ENCODE results near the gene L3MBTL2. TPM values are rescaled to one million over a fixed set of nuclear protein-coding genes. Genes with fewer than 3 reads are reported as not detected.

The L3MBTL2 gene
- total and polyA plus RNA-seq, 2 of the 13 experiments (the other 11 are each of a cell fraction or from before 2014, with no cell fraction given) = 13.8 to 33.7 TPM

- TF ChIP-seq SNAPC2 (CRISPR knock-in tag; IDR thresholded peaks at IDR 0.05) (no peak), ZNF180 (CRISPR knock-in tag; IDR thresholded peaks at IDR 0.05; ENCODE audit: borderline replicate concordance, low read depth) (no peak), DNMT3B (CRISPR knock-in tag; conservative IDR thresholded peaks at IDR 0.05) (no peak), DMAP1 (CRISPR knock-in tag; IDR thresholded peaks at IDR 0.05) (no peak), MTA1 (CRISPR knock-in tag; IDR thresholded peaks at IDR 0.05; ENCODE audit: borderline replicate concordance) (no peak)
These were observed 68.0 kb downstream of the L3MBTL2 start (continued) for GRCh38 chr22:41273128-41273527.

GRCh38 chr22:41274856-41275255 is 69.7 kb downstream of the L3MBTL2 start:
- no peaks in the 10 kb centered on the region for H3K27me3 ChIP-seq (ENCODE audit: control insufficient read depth in 1 of 2, insufficient read depth in 2 of 2, low read length in 2 of 2)
- BruUV-seq (replicated peaks) = no TSS peak
- no peaks in the 10 kb centered on the region for H3K9me3 ChIP-seq (ENCODE audit: low read length)
- H4K20me1 ChIP-seq (ENCODE audit: insufficient read depth, low read length) = no peaks in the 10 kb centered on the region
- no peak overlapping the region for H2AFZ ChIP-seq (ENCODE audit: low read length)
- H3K4me3 ChIP-seq (replicated peaks in 1 of 3; ENCODE audit: insufficient read depth in 1 of 3, low read depth in 2 of 3, low read length in 3 of 3) = no peak overlapping the region
- TF ChIP-seq HMG20A (CRISPR knock-in tag; IDR thresholded peaks at IDR 0.05; ENCODE audit: borderline replicate concordance) = no peak
- TF ChIP-seq ZNF326 (CRISPR knock-in tag; IDR thresholded peaks at IDR 0.05; ENCODE audit: borderline replicate concordance) = no peak
- no peak for TF ChIP-seq THAP11 (CRISPR knock-in tag; IDR thresholded peaks at IDR 0.05)
- no peak for TF ChIP-seq RARA (CRISPR knock-in tag; IDR thresholded peaks at IDR 0.05)
- TF ChIP-seq ZFP82 (CRISPR knock-in tag; IDR thresholded peaks at IDR 0.05; ENCODE audit: borderline replicate concordance) = no peak
- TF ChIP-seq IRF2 (CRISPR knock-in tag; IDR thresholded peaks at IDR 0.05) = no peak
- TF ChIP-seq ZNF562 (CRISPR knock-in tag; IDR thresholded peaks at IDR 0.05; ENCODE audit: borderline replicate concordance) = no peak
- TF ChIP-seq NBN (conservative IDR thresholded peaks at IDR 0.05) = no peak
- no peak for TF ChIP-seq PAXIP1 (CRISPR knock-in tag; conservative IDR thresholded peaks at IDR 0.05)
- TF ChIP-seq RBM22 (optimal IDR thresholded peaks at IDR 0.05; ENCODE audit: low read length) = no peak
- no peaks in the 10 kb centered on the region for H3K4me1 ChIP-seq (ENCODE audit: insufficient read depth, low read length)
- in situ Hi-C loops (cut with HindIII; ENCODE audit: extremely low pct_ligation_motif_present, low pct_unique_long_range_greater_than_20kb) = no loop called here
- intact Hi-C loops (cut with micrococcal nuclease; ENCODE audit: unreplicated experiment) = no loop called here
- DNase-seq (ENCODE audit: low spot score) (no peak), ATAC-seq (no peak), FAIRE-seq (no peak)
- ChIA-PET POLR2A (interaction anchor here (1.0 kb wide), 1 partner anchor 14 kb away, joined by 3 read pairs; no protein-coding TSS in a partner anchor), CTCF (ENCODE audit: low intra/inter-chr PET ratio, low total read pairs) (no interaction called here)
- H3K9ac ChIP-seq (ENCODE audit: insufficient read depth, low read depth, low read length) = no peak overlapping the region
- no peak overlapping the region for H3K4me2 ChIP-seq (ENCODE audit: low read depth, low read length)
- H3K79me2 ChIP-seq (ENCODE audit: insufficient read depth, low read length) = no peaks in the 10 kb centered on the region
- H3K27ac ChIP-seq (ENCODE audit: extremely low read length, insufficient read depth, low read length) = no peak overlapping the region
- peaks cover 27 to 61% of the 10 kb centered on the region in 2 experiments; a peak in 4 of 5 replicates for H3K36me3 ChIP-seq (replicated peaks in 1 of 2; ENCODE audit: control insufficient read depth in 1 of 2, insufficient read depth in 2 of 2, low read length in 2 of 2)
- WGBS (ENCODE audit: low lambda C conversion rate) = 100% methylated on average over 4 of the region's 4 CpGs
